ENCODE results near the gene NRXN3. TPM values are rescaled to one million over a fixed set of nuclear protein-coding genes. Genes with fewer than 3 reads are reported as not detected.

NRXN3 gene
- polyA plus RNA-seq, 1 donor (not counting 4 experiments of a cell fraction or from before 2014, with no cell fraction given) = 0.89 TPM

DNA sequence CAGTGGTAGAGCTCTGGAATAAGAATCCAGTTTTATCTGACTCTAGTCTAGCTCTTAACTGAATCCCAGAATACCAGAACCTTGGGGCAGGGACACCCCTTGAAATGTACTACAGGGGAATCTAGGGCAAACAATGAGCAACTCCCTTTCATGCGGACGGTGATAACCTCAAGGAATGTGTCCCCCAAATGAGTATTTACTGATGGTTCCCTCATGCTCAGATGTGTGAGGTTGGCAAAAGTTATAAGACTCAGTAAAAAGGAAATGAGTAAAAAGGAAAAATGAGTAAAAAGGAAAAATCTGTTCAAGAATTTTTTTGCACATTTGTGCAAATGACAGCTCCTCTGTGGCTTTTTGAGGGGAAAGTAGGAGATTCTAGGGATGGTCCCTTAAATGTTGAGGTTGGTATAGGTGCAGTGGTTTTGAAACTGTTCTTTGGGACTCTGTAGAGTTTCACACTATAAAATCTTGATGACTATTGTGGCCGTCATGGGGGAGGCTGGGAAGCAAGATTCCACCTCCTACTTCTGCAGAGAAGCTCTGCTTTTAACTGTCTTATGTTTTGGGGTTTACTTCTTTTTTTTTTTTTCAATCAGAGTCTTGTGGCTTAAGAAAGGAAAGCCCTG lies 58.6 kb downstream of the NRXN3 start:
- FAIRE-seq = no peak

GRCh38 chr14:78232231-78233000 lies 62.2 kb downstream of the NRXN3 start:
- H3K79me2 ChIP-seq (ENCODE audit: control insufficient read depth, insufficient read depth, low read length) = no peaks in the 10 kb centered on the region
- dilution Hi-C loops (cut with MboI; ENCODE audit: extremely low pct_ligation_motif_present, low sequenced_read_pairs) = no loop called here
- DNase-seq (ENCODE audit: low read depth, low spot score) = no peak
- H3K9me3 ChIP-seq (ENCODE audit: control insufficient read depth, low read depth, low read length) = no peaks in the 10 kb centered on the region
- no peak overlapping the region for H3K4me2 ChIP-seq (ENCODE audit: control insufficient read depth, extremely low read depth, insufficient read depth, low read depth, low read length)
- no peak overlapping the region for H3K27ac ChIP-seq (ENCODE audit: control insufficient read depth, insufficient read depth, low read length)
- H3K27me3 ChIP-seq (ENCODE audit: control insufficient read depth, extremely low read depth, insufficient read depth, low read length) = peaks cover 10% of the 10 kb centered on the region
- no peak overlapping the region for H3K4me3 ChIP-seq (ENCODE audit: control insufficient read depth in 2 of 3, extremely low read depth in 1 of 3, insufficient read depth in 2 of 3, low read depth in 1 of 3, low read length in 3 of 3)
- no peak overlapping the region for H2AFZ ChIP-seq (ENCODE audit: control insufficient read depth, low read length)
- no peak for FAIRE-seq
- H3K36me3 ChIP-seq (ENCODE audit: control insufficient read depth in 2 of 2, extremely low read depth in 1 of 2, insufficient read depth in 2 of 2, low read length in 2 of 2) = no peaks in the 10 kb centered on the region
- no peak overlapping the region for H3K9ac ChIP-seq (ENCODE audit: control insufficient read depth, extremely low read depth, insufficient read depth, low read length)
- peaks cover under 1% of the 10 kb centered on the region for H3K4me1 ChIP-seq (ENCODE audit: control insufficient read depth, extremely low read depth, insufficient read depth, low read length)
- TF ChIP-seq EZH2 (IDR thresholded peaks at IDR 0.05; ENCODE audit: low read length) (no peak), CTCF (optimal IDR thresholded peaks at IDR 0.05 in 1 of 3, IDR thresholded peaks at IDR 0.05 in 1 of 3, conservative IDR thresholded peaks at IDR 0.05 in 1 of 3; ENCODE audit: extremely low read depth in 1 of 3, insufficient read depth in 2 of 3, low read length in 3 of 3) (no peak)
- no peaks in the 10 kb centered on the region for H4K20me1 ChIP-seq (ENCODE audit: control insufficient read depth, extremely low read depth, insufficient read depth, low read length)
- no peaks in the 10 kb centered on the region for H3K9me1 ChIP-seq (ENCODE audit: control insufficient read depth, extremely low read depth, insufficient read depth, low read length)

More for the DNA sequence above, 58.6 kb downstream of the NRXN3 start:
- dilution Hi-C loops (cut with MboI; ENCODE audit: extremely low pct_ligation_motif_present, low sequenced_read_pairs) = no loop called here
- no peak overlapping the region for H2AFZ ChIP-seq (ENCODE audit: control insufficient read depth, low read length)
- H3K9me3 ChIP-seq (ENCODE audit: control insufficient read depth, low read depth, low read length) = no peaks in the 10 kb centered on the region
- peaks cover 9% of the 10 kb centered on the region for H3K27me3 ChIP-seq (ENCODE audit: control insufficient read depth, extremely low read depth, insufficient read depth, low read length)
- no peak overlapping the region for H3K4me2 ChIP-seq (ENCODE audit: control insufficient read depth, extremely low read depth, insufficient read depth, low read depth, low read length)
- H3K36me3 ChIP-seq (ENCODE audit: control insufficient read depth in 2 of 2, extremely low read depth in 1 of 2, insufficient read depth in 2 of 2, low read length in 2 of 2) = no peaks in the 10 kb centered on the region
- no peaks in the 10 kb centered on the region for H3K79me2 ChIP-seq (ENCODE audit: control insufficient read depth, insufficient read depth, low read length)
- H3K9me1 ChIP-seq (ENCODE audit: control insufficient read depth, extremely low read depth, insufficient read depth, low read length) = no peaks in the 10 kb centered on the region
- H3K9ac ChIP-seq (ENCODE audit: control insufficient read depth, extremely low read depth, insufficient read depth, low read length) = no peak overlapping the region
- no peak overlapping the region for H3K27ac ChIP-seq (ENCODE audit: control insufficient read depth, insufficient read depth, low read length)
- no peaks in the 10 kb centered on the region for H4K20me1 ChIP-seq (ENCODE audit: control insufficient read depth, extremely low read depth, insufficient read depth, low read length)
- no peak for DNase-seq (ENCODE audit: low read depth, low spot score)
- peaks cover 7% of the 10 kb centered on the region for H3K4me1 ChIP-seq (ENCODE audit: control insufficient read depth, extremely low read depth, insufficient read depth, low read length)
- no peak overlapping the region for H3K4me3 ChIP-seq (ENCODE audit: control insufficient read depth in 2 of 3, extremely low read depth in 1 of 3, insufficient read depth in 2 of 3, low read depth in 1 of 3, low read length in 3 of 3)
- TF ChIP-seq EZH2 (IDR thresholded peaks at IDR 0.05; ENCODE audit: low read length) (no peak), CTCF (optimal IDR thresholded peaks at IDR 0.05 in 1 of 3, IDR thresholded peaks at IDR 0.05 in 1 of 3, conservative IDR thresholded peaks at IDR 0.05 in 1 of 3; ENCODE audit: extremely low read depth in 1 of 3, insufficient read depth in 2 of 3, low read length in 3 of 3) (no peak)
